PFSK-1 (cell line): ENCODE measurements around the gene BRAT1.

Experiments
- POLR2AphosphoS5 ChIP-seq: IDR thresholded peaks from 2 replicates; pipeline ENCODE4 v1.6.1; 2012; ENCODE audit warnings: low read depth, mild to moderate bottlenecking, control low read depth, low read length, moderate library complexity
- REST ChIP-seq, 2 experiments: IDR thresholded peaks; 2 replicates each; pipeline versions ENCODE4 v1.6.1 to v1.8.0; 2011 to 2012; ENCODE audit warnings: low read depth in 2 of 2, low read length in 2 of 2, control low read depth in 1 of 2, inconsistent platforms in 1 of 2, mild to moderate bottlenecking in 1 of 2, moderate library complexity in 1 of 2; ENCODE audit not compliant: insufficient read depth in 1 of 2
- SIN3A ChIP-seq: IDR thresholded peaks from 2 replicates; pipeline ENCODE4 v1.6.1; 2012; ENCODE audit warnings: mild to moderate bottlenecking, low read length, moderate library complexity, borderline replicate concordance; ENCODE audit not compliant: insufficient read depth

- TF ChIP-seq POLR2AphosphoS5 = no peak
- no peak for TF ChIP-seq REST (IDR thresholded peaks at IDR 0.05; ENCODE audit: insufficient read depth in 1 of 2, low read depth in 2 of 2, low read length in 2 of 2)
- no peak for TF ChIP-seq SIN3A
Measured at GRCh38 chr7:2575046-2575732, 19.9 kb upstream of the BRAT1 start.
